Measurements from ENCODE around the gene DOCK11.
"Not testable (repeated sequence)": the region's sequence is repeated elsewhere in the genome, so short reads cannot be mapped to it uniquely, and the experiment has no call there.

DOCK11 gene

GRCh38 chrX:118484216-118484903, 11.3 kb upstream of the DOCK11 start:
- Histone ChIP-seq H3K27me3 (ENCODE audit: low read depth, low read length) (no peaks in the 10 kb centered on the region), H3K4me1 (ENCODE audit: control insufficient read depth in 1 of 2, insufficient read depth in 2 of 2, low read length in 2 of 2) (no peaks in the 10 kb centered on the region), H3K4me3 (ENCODE audit: low read depth in 1 of 2, low read length in 2 of 2) (no peak overlapping the region), H3K9me3 (ENCODE audit: control insufficient read depth in 1 of 2, low read length in 2 of 2) (no peaks in the 10 kb centered on the region), H3K27ac (ENCODE audit: low read length) (no peak overlapping the region), H3K36me3 (ENCODE audit: control insufficient read depth in 1 of 2, insufficient read depth in 2 of 2, low read length in 2 of 2) (no peaks in the 10 kb centered on the region)

GRCh38 chrX:118486693-118487092, 8.9 kb upstream of the DOCK11 start:
- not testable (repeated sequence) for H3K9me3 ChIP-seq (ENCODE audit: control insufficient read depth in 1 of 2, low read length in 2 of 2); H3K4me3 ChIP-seq (ENCODE audit: low read depth in 1 of 2, low read length in 2 of 2); H3K4me1 ChIP-seq (ENCODE audit: control insufficient read depth in 1 of 2, insufficient read depth in 2 of 2, low read length in 2 of 2); H3K27ac ChIP-seq (ENCODE audit: low read length); H3K27me3 ChIP-seq (ENCODE audit: low read depth, low read length); H3K36me3 ChIP-seq (ENCODE audit: control insufficient read depth in 1 of 2, insufficient read depth in 2 of 2, low read length in 2 of 2)

- H3K4me1 ChIP-seq (ENCODE audit: control insufficient read depth in 1 of 2, insufficient read depth in 2 of 2, low read length in 2 of 2) = no peaks in the 10 kb centered on the region
- H3K27ac ChIP-seq (ENCODE audit: low read length) = no peak overlapping the region
- no peak overlapping the region for H3K4me3 ChIP-seq (ENCODE audit: low read depth in 1 of 2, low read length in 2 of 2)
- no peaks in the 10 kb centered on the region for H3K36me3 ChIP-seq (ENCODE audit: control insufficient read depth in 1 of 2, insufficient read depth in 2 of 2, low read length in 2 of 2)
- H3K9me3 ChIP-seq (ENCODE audit: control insufficient read depth in 1 of 2, low read length in 2 of 2) = no peaks in the 10 kb centered on the region
- H3K27me3 ChIP-seq (ENCODE audit: low read depth, low read length) = no peaks in the 10 kb centered on the region
These were observed 2.6 kb upstream of the DOCK11 start for GRCh38 chrX:118493016-118493415.

GRCh38 chrX:118493653-118494297, 1.8 kb upstream of the DOCK11 start:
- no peaks in the 10 kb centered on the region for H3K36me3 ChIP-seq (ENCODE audit: control insufficient read depth in 1 of 2, insufficient read depth in 2 of 2, low read length in 2 of 2)
- H3K27me3 ChIP-seq (ENCODE audit: low read depth, low read length) = no peaks in the 10 kb centered on the region
- H3K4me1 ChIP-seq (ENCODE audit: control insufficient read depth in 1 of 2, insufficient read depth in 2 of 2, low read length in 2 of 2) = peaks cover 0 to 7% of the 10 kb centered on the region in 2 donors
- H3K27ac ChIP-seq (ENCODE audit: low read length) = no peak overlapping the region
- no peak overlapping the region for H3K4me3 ChIP-seq (ENCODE audit: low read depth in 1 of 2, low read length in 2 of 2)
- no peaks in the 10 kb centered on the region for H3K9me3 ChIP-seq (ENCODE audit: control insufficient read depth in 1 of 2, low read length in 2 of 2)

GRCh38 chrX:118495958-118496762, 545 bp downstream of the DOCK11 start:
- H3K27me3 ChIP-seq (ENCODE audit: low read depth, low read length) = no peaks in the 10 kb centered on the region
- no peaks in the 10 kb centered on the region for H3K9me3 ChIP-seq (ENCODE audit: control insufficient read depth in 1 of 2, low read length in 2 of 2)
- peaks cover 0 to 7% of the 10 kb centered on the region in 2 donors for H3K4me1 ChIP-seq (ENCODE audit: control insufficient read depth in 1 of 2, insufficient read depth in 2 of 2, low read length in 2 of 2)
- H3K27ac ChIP-seq (ENCODE audit: low read length) = peak overlapping the region; percentile 19
- no peaks in the 10 kb centered on the region for H3K36me3 ChIP-seq (ENCODE audit: control insufficient read depth in 1 of 2, insufficient read depth in 2 of 2, low read length in 2 of 2)
- H3K4me3 ChIP-seq (ENCODE audit: low read depth in 1 of 2, low read length in 2 of 2) = peak overlapping the region; percentile 75 to 77

- Histone ChIP-seq H3K4me3 (ENCODE audit: low read depth in 1 of 2, low read length in 2 of 2) (peak overlapping the region; percentile 75 to 77), H3K27ac (ENCODE audit: low read length) (peak overlapping the region; percentile 19), H3K27me3 (ENCODE audit: low read depth, low read length) (no peaks in the 10 kb centered on the region), H3K4me1 (ENCODE audit: control insufficient read depth in 1 of 2, insufficient read depth in 2 of 2, low read length in 2 of 2) (peaks cover 0 to 8% of the 10 kb centered on the region in 2 donors), H3K36me3 (ENCODE audit: control insufficient read depth in 1 of 2, insufficient read depth in 2 of 2, low read length in 2 of 2) (no peaks in the 10 kb centered on the region), H3K9me3 (ENCODE audit: control insufficient read depth in 1 of 2, low read length in 2 of 2) (no peaks in the 10 kb centered on the region)
These were observed 1.1 kb downstream of the DOCK11 start for GRCh38 chrX:118496763-118497079.

- H3K36me3 ChIP-seq (ENCODE audit: control insufficient read depth in 1 of 2, insufficient read depth in 2 of 2, low read length in 2 of 2) = no peaks in the 10 kb centered on the region
- H3K27ac ChIP-seq (ENCODE audit: low read length) = peak overlapping the region; percentile 19
- H3K9me3 ChIP-seq (ENCODE audit: control insufficient read depth in 1 of 2, low read length in 2 of 2) = no peaks in the 10 kb centered on the region
- H3K27me3 ChIP-seq (ENCODE audit: low read depth, low read length) = no peaks in the 10 kb centered on the region
- H3K4me1 ChIP-seq (ENCODE audit: control insufficient read depth in 1 of 2, insufficient read depth in 2 of 2, low read length in 2 of 2) = peaks cover 0 to 14% of the 10 kb centered on the region in 2 donors
- peak overlapping the region; percentile 75 to 77 for H3K4me3 ChIP-seq (ENCODE audit: low read depth in 1 of 2, low read length in 2 of 2)
These were observed 1.7 kb downstream of the DOCK11 start for GRCh38 chrX:118497180-118497818.

- no peak overlapping the region for H3K27ac ChIP-seq (ENCODE audit: low read length)
- no peak overlapping the region for H3K4me3 ChIP-seq (ENCODE audit: low read depth in 1 of 2, low read length in 2 of 2)
- H3K27me3 ChIP-seq (ENCODE audit: low read depth, low read length) = no peaks in the 10 kb centered on the region
- peaks cover 0 to 15% of the 10 kb centered on the region in 2 donors for H3K4me1 ChIP-seq (ENCODE audit: control insufficient read depth in 1 of 2, insufficient read depth in 2 of 2, low read length in 2 of 2)
- H3K36me3 ChIP-seq (ENCODE audit: control insufficient read depth in 1 of 2, insufficient read depth in 2 of 2, low read length in 2 of 2) = no peaks in the 10 kb centered on the region
- H3K9me3 ChIP-seq (ENCODE audit: control insufficient read depth in 1 of 2, low read length in 2 of 2) = no peaks in the 10 kb centered on the region
These were observed 2.7 kb downstream of the DOCK11 start for GRCh38 chrX:118498351-118498750.

- Histone ChIP-seq H3K4me3 (ENCODE audit: low read depth in 1 of 2, low read length in 2 of 2) (no peak overlapping the region), H3K27ac (ENCODE audit: low read length) (no peak overlapping the region), H3K36me3 (ENCODE audit: control insufficient read depth in 1 of 2, insufficient read depth in 2 of 2, low read length in 2 of 2) (no peaks in the 10 kb centered on the region), H3K9me3 (ENCODE audit: control insufficient read depth in 1 of 2, low read length in 2 of 2) (no peaks in the 10 kb centered on the region), H3K27me3 (ENCODE audit: low read depth, low read length) (no peaks in the 10 kb centered on the region), H3K4me1 (ENCODE audit: control insufficient read depth in 1 of 2, insufficient read depth in 2 of 2, low read length in 2 of 2) (peaks cover 0 to 17% of the 10 kb centered on the region in 2 donors)
These were observed 3.1 kb downstream of the DOCK11 start for GRCh38 chrX:118498755-118499154.

GRCh38 chrX:118499295-118499694, 3.7 kb downstream of the DOCK11 start:
- Histone ChIP-seq H3K4me3 (ENCODE audit: low read depth in 1 of 2, low read length in 2 of 2) (no peak overlapping the region), H3K36me3 (ENCODE audit: control insufficient read depth in 1 of 2, insufficient read depth in 2 of 2, low read length in 2 of 2) (no peaks in the 10 kb centered on the region), H3K27me3 (ENCODE audit: low read depth, low read length) (no peaks in the 10 kb centered on the region), H3K4me1 (ENCODE audit: control insufficient read depth in 1 of 2, insufficient read depth in 2 of 2, low read length in 2 of 2) (peaks cover 0 to 18% of the 10 kb centered on the region in 2 donors), H3K27ac (ENCODE audit: low read length) (no peak overlapping the region), H3K9me3 (ENCODE audit: control insufficient read depth in 1 of 2, low read length in 2 of 2) (no peaks in the 10 kb centered on the region)

- Histone ChIP-seq H3K4me3 (ENCODE audit: low read depth in 1 of 2, low read length in 2 of 2) (no peak overlapping the region), H3K27me3 (ENCODE audit: low read depth, low read length) (no peaks in the 10 kb centered on the region), H3K36me3 (ENCODE audit: control insufficient read depth in 1 of 2, insufficient read depth in 2 of 2, low read length in 2 of 2) (no peaks in the 10 kb centered on the region), H3K9me3 (ENCODE audit: control insufficient read depth in 1 of 2, low read length in 2 of 2) (no peaks in the 10 kb centered on the region), H3K27ac (ENCODE audit: low read length) (no peak overlapping the region), H3K4me1 (ENCODE audit: control insufficient read depth in 1 of 2, insufficient read depth in 2 of 2, low read length in 2 of 2) (peaks cover 0 to 18% of the 10 kb centered on the region in 2 donors)
These were observed 6.7 kb downstream of the DOCK11 start for GRCh38 chrX:118502161-118502789.
